ENCODE measurements around the gene RADIL. TPM values are rescaled to one million over a fixed set of nuclear protein-coding genes. Genes with fewer than 3 reads are reported as not detected.

RADIL gene
- total and polyA plus RNA-seq, 3 donors from 2014 or later, result 24.3 to 29.7 (median 25.6) TPM

DNA sequence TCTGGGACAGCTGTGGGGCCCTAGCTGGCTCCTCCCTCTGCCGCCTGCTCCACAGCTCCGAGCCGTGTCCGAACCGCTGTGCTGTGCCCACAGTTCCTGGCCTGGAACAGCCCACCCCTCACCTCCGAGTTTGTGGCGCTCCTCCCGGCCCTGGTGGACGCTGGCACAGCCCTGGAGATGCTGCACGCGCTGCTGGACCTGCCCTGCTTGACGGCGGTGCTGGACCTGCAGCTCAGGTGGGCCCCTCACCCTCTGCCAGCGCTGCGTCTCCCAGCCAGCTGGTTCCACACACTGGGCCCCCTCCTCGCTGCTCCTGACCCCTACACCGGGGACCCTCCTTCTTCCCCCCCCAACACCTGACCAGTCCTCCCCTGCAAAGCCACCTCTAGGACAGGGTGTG, 96.0 kb downstream of the RADIL start:
- H3K9me3 ChIP-seq, result no peaks in the 10 kb centered on the region
- TF ChIP-seq, protein P1, sequence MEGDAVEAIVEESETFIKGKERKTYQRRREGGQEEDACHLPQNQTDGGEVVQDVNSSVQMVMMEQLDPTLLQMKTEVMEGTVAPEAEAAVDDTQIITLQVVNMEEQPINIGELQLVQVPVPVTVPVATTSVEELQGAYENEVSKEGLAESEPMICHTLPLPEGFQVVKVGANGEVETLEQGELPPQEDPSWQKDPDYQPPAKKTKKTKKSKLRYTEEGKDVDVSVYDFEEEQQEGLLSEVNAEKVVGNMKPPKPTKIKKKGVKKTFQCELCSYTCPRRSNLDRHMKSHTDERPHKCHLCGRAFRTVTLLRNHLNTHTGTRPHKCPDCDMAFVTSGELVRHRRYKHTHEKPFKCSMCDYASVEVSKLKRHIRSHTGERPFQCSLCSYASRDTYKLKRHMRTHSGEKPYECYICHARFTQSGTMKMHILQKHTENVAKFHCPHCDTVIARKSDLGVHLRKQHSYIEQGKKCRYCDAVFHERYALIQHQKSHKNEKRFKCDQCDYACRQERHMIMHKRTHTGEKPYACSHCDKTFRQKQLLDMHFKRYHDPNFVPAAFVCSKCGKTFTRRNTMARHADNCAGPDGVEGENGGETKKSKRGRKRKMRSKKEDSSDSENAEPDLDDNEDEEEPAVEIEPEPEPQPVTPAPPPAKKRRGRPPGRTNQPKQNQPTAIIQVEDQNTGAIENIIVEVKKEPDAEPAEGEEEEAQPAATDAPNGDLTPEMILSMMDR (IDR thresholded peaks at IDR 0.05), result no peak
- TF ChIP-seq POLR2A (IDR thresholded peaks at IDR 0.05), result no peak
- 88 to 99% methylated on average over 11 to 12 of the region's 17 CpGs for WGBS, 2 donors
- no peak for DNase-seq
- no peaks in the 10 kb centered on the region for H3K27me3 ChIP-seq
- H3K27ac ChIP-seq, result no peak overlapping the region
- intact Hi-C loops (cut with DNase I; ENCODE audit: low total_unique reads), result no loop called here
- no peaks in the 10 kb centered on the region for H3K4me1 ChIP-seq
- H3K4me3 ChIP-seq, result no peak overlapping the region
- no peaks in the 10 kb centered on the region for H3K36me3 ChIP-seq (ENCODE audit: low read depth, missing control alignments)

- WGBS, 2 donors, result 91 to 92% methylated on average over 4 to 17 of the region's 17 CpGs
- H3K4me3 ChIP-seq, result no peak overlapping the region
These were observed 97.5 kb downstream of the RADIL start for GRCh38 chr7:4786015-4786414.

DNA sequence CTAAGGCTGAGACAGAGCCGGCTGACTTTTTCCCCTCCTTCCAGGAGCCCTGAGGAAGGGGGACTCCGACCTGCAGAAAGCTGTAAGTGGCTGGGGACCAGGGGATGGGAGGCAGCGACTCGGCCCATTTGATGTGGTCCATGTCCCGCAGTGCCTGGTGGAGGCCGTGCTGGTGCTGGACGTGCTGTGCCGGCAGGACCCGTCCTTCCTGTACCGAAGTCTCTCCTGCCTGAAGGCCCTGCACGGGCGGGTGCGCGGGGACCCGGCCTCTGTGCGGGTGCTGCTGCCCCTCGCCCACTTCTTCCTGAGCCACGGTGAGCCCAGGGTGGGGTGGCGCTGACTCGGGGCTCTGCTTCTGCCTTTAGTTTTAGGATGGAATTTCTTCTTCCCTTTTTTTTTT, 98.1 kb downstream of the RADIL start:
- Histone ChIP-seq H3K4me3 (no peak overlapping the region), H3K27ac (no peak overlapping the region), H3K27me3 (no peaks in the 10 kb centered on the region), H3K36me3 (ENCODE audit: low read depth, missing control alignments) (no peaks in the 10 kb centered on the region), H3K9me3 (no peaks in the 10 kb centered on the region), H3K4me1 (no peaks in the 10 kb centered on the region)
- 93% methylated on average over 10 to 20 of the region's 20 CpGs for WGBS, 2 donors
- DNase-seq, result no peak
- intact Hi-C loops (cut with DNase I; ENCODE audit: low total_unique reads), result no loop called here
- TF ChIP-seq, protein P1 (IDR thresholded peaks at IDR 0.05), result no peak
- no peak for TF ChIP-seq POLR2A (IDR thresholded peaks at IDR 0.05)

More at GRCh38 chr7:4786015-4786414, 97.5 kb downstream of the RADIL start:
- H3K27me3 ChIP-seq, result no peaks in the 10 kb centered on the region
- DNase-seq, result no peak
- H3K4me1 ChIP-seq, result no peaks in the 10 kb centered on the region
- H3K36me3 ChIP-seq (ENCODE audit: low read depth, missing control alignments), result no peaks in the 10 kb centered on the region
- no peak for TF ChIP-seq POLR2A (IDR thresholded peaks at IDR 0.05)
- TF ChIP-seq, protein P1 (IDR thresholded peaks at IDR 0.05), result no peak
- intact Hi-C loops (cut with DNase I; ENCODE audit: low total_unique reads), result no loop called here
- H3K27ac ChIP-seq, result no peak overlapping the region
- H3K9me3 ChIP-seq, result no peaks in the 10 kb centered on the region

GRCh38 chr7:4784799-4785198, 98.7 kb downstream of the RADIL start:
- 89 to 92% methylated on average over 10 to 19 of the region's 19 CpGs for WGBS, 2 donors
- no peak for TF ChIP-seq POLR2A (IDR thresholded peaks at IDR 0.05)
- TF ChIP-seq, protein P1 (IDR thresholded peaks at IDR 0.05), result no peak

GRCh38 chr7:4783762-4784351, 99.7 kb downstream of the RADIL start:
- H3K27me3 ChIP-seq, result no peaks in the 10 kb centered on the region
- H3K9me3 ChIP-seq, result no peaks in the 10 kb centered on the region
- no peak for DNase-seq
- H3K27ac ChIP-seq, result no peak overlapping the region
- no peaks in the 10 kb centered on the region for H3K4me1 ChIP-seq
- TF ChIP-seq, protein P1 (IDR thresholded peaks at IDR 0.05), result no peak
- TF ChIP-seq POLR2A (IDR thresholded peaks at IDR 0.05), result no peak
- WGBS, 2 donors, result 86 to 94% methylated on average over 30 to 40 of the region's 40 CpGs
- H3K4me3 ChIP-seq, result no peak overlapping the region
- intact Hi-C loops (cut with DNase I; ENCODE audit: low total_unique reads), result no loop called here
- no peaks in the 10 kb centered on the region for H3K36me3 ChIP-seq (ENCODE audit: low read depth, missing control alignments)

More at GRCh38 chr7:4784799-4785198, 98.7 kb downstream of the RADIL start:
- Histone ChIP-seq H3K36me3 (ENCODE audit: low read depth, missing control alignments) (no peaks in the 10 kb centered on the region), H3K27me3 (no peaks in the 10 kb centered on the region), H3K4me3 (no peak overlapping the region), H3K9me3 (no peaks in the 10 kb centered on the region), H3K27ac (no peak overlapping the region), H3K4me1 (no peaks in the 10 kb centered on the region)
- no peak for DNase-seq
- intact Hi-C loops (cut with DNase I; ENCODE audit: low total_unique reads), result no loop called here
